ENCODE data around the gene VENTX. TPM values are rescaled to one million over a fixed set of nuclear protein-coding genes. Genes with fewer than 3 reads are reported as not detected.

VENTX gene
- total RNA-seq, 1 donor from 2014 or later = 0.13 TPM

DNA sequence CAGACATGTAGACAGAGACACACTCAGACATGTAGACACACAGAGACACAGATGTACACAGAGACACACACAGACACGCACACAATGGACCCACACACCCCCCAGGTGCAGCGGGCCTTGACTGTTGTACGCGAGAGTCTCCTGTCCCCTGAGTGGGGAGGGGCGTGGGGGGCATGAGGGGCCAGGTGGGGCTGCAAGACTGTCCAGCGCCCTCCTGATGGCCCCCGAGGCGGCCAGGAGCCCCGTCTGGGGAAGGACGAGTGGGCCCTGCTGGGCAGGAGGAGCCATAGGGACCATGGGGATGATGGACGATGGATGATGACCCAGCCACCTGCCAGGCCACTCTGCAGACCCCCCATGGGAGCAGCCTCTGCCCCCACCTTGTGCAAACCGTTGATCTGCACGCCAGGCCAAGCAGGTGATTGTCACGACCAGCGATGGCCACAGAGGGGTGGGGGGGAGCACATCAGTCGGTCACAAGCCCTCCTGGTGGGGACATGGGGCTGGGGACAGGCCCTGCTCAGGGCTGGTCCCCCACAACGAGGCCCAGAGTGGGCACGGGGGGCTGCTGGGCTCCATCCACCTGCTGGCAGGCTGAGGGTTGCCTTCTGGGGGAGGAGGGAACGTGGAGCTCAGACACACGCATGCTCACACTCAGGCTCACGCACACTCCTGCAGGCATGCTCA, 11.6 kb downstream of the VENTX start:
- POLR2A ChIA-PET = no interaction called here
- Mint-ChIP-seq H3K4me1 (peaks cover 5% of the 10 kb centered on the region), H3K4me3 (no peak overlapping the region), H3K27me3 (peaks cover 16% of the 10 kb centered on the region), H3K36me3 (ENCODE audit: low read depth) (no peaks in the 10 kb centered on the region), H3K9me3 (no peaks in the 10 kb centered on the region), H3K27ac (no peak overlapping the region)
- intact Hi-C loops (cut with micrococcal nuclease) = no loop called here
- DNase-seq (no peak), ATAC-seq (ENCODE audit: low read depth) (no peak)
- TF ChIP-seq, protein P1, sequence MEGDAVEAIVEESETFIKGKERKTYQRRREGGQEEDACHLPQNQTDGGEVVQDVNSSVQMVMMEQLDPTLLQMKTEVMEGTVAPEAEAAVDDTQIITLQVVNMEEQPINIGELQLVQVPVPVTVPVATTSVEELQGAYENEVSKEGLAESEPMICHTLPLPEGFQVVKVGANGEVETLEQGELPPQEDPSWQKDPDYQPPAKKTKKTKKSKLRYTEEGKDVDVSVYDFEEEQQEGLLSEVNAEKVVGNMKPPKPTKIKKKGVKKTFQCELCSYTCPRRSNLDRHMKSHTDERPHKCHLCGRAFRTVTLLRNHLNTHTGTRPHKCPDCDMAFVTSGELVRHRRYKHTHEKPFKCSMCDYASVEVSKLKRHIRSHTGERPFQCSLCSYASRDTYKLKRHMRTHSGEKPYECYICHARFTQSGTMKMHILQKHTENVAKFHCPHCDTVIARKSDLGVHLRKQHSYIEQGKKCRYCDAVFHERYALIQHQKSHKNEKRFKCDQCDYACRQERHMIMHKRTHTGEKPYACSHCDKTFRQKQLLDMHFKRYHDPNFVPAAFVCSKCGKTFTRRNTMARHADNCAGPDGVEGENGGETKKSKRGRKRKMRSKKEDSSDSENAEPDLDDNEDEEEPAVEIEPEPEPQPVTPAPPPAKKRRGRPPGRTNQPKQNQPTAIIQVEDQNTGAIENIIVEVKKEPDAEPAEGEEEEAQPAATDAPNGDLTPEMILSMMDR (IDR thresholded peaks at IDR 0.05) = no peak
- CTCF ChIA-PET = no interaction called here

DNA sequence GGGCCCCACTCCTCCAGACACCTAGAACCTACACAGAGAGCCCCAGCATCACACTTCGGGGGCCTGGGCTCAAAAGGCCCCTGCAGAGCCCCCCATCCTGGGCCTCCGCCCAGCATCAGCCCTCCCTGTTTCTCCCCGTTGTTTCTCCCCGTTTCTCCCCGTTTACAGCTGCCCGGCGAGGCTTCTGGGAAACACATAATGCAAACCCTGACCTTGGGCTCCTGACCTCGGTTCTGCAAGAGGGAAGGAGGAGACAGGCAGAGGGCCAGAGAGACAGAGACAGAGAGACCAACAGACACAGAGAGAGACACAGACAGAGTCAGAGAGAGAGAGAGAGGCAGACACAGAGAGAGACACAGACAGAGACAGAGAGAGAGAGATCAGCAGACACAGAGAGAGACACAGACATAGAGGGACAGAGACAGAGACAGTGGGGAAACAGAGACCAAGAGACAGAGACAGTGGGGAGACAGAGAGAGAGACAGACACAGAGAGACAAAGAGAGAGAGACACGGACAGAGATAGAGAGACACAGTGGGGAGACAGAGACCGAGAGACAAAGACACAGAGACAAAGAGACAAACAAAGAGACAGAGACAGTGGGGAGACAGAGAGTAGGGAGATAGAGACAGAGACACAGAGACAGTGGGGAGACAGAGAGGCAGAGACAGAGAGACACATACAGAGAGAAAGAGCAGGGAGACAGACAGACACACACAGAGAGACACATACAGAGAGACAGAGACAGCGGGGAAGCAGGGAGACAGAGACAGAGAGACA, 12.5 kb downstream of the VENTX start:
- Mint-ChIP-seq H3K36me3 (ENCODE audit: low read depth) (no peaks in the 10 kb centered on the region), H3K4me3 (no peak overlapping the region), H3K9me3 (no peaks in the 10 kb centered on the region), H3K27me3 (peaks cover 14% of the 10 kb centered on the region), H3K4me1 (peaks cover 5% of the 10 kb centered on the region), H3K27ac (no peak overlapping the region)
- POLR2A ChIA-PET = no interaction called here
- CTCF ChIA-PET = no interaction called here
- DNase-seq (no peak), ATAC-seq (ENCODE audit: low read depth) (no peak)
- intact Hi-C loops (cut with micrococcal nuclease) = loop anchor here (10.0 kb wide), 1 partner anchor 305 kb away; the partner anchor contains the start of gene CFAP46
- TF ChIP-seq, protein P1 (IDR thresholded peaks at IDR 0.05) = no peak

GRCh38 chr10:133251388-133252222, 13.9 kb downstream of the VENTX start:
- no peak overlapping the region for H3K27ac Mint-ChIP-seq
- peaks cover 10% of the 10 kb centered on the region for H3K27me3 Mint-ChIP-seq
- TF ChIP-seq, protein P1 (IDR thresholded peaks at IDR 0.05) = no peak
- H3K36me3 Mint-ChIP-seq (ENCODE audit: low read depth) = no peaks in the 10 kb centered on the region
- POLR2A ChIA-PET = no interaction called here
- no peak overlapping the region for H3K4me3 Mint-ChIP-seq
- H3K4me1 Mint-ChIP-seq = peaks cover 5% of the 10 kb centered on the region
- intact Hi-C loops (cut with micrococcal nuclease) = loop anchor here (10.0 kb wide), 1 partner anchor 307 kb away; the partner anchor contains the start of gene CFAP46
- CTCF ChIA-PET = interaction anchor here (1.0 kb wide), 1 partner anchor 108 kb away, joined by 3 read pairs; no protein-coding TSS in a partner anchor
- DNase-seq = no peak
- H3K9me3 Mint-ChIP-seq = no peaks in the 10 kb centered on the region
- no peak for ATAC-seq (ENCODE audit: low read depth)

DNA sequence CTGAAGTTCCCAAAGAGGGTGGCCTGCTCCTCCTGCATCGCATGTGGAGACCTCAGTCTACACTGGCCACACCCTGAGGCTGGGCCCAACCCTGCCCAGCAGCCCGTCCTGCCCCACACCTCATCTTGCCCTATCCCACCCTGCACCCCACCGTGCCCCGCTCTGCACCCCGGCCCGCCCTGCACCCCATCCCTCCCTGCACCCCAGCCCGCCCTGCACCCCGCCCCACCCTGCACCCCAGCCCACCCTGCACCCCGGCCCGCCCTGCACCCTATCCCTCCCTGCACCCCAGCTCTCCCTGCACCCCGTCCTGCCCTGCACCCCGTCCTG, 14.5 kb downstream of the VENTX start:
- CTCF ChIA-PET = interaction anchor here (1.0 kb wide), 1 partner anchor 109 kb away, joined by 3 read pairs; no protein-coding TSS in a partner anchor
- H3K4me1 Mint-ChIP-seq = peaks cover 4% of the 10 kb centered on the region
- ATAC-seq (ENCODE audit: low read depth) = no peak
- no peaks in the 10 kb centered on the region for H3K9me3 Mint-ChIP-seq
- H3K4me3 Mint-ChIP-seq = no peak overlapping the region
- intact Hi-C loops (cut with micrococcal nuclease) = loop anchor here (10.0 kb wide), 1 partner anchor 307 kb away; the partner anchor contains the start of gene CFAP46
- no peak overlapping the region for H3K27ac Mint-ChIP-seq
- no peak for DNase-seq
- TF ChIP-seq, protein P1 (IDR thresholded peaks at IDR 0.05) = no peak
- peaks cover 10% of the 10 kb centered on the region for H3K27me3 Mint-ChIP-seq
- H3K36me3 Mint-ChIP-seq (ENCODE audit: low read depth) = no peaks in the 10 kb centered on the region
- POLR2A ChIA-PET = no interaction called here

Measured in activated B cell treated with CpG ODN at 0.5 μM for 24 hours (primary cell).